Mesenchymal stem cell (in vitro differentiated cells and primary cell): ENCODE results near the gene PTPRD.

Source experiments
- DNase-seq: peaks from one replicate; pipeline ENCODE4 v3.0.0-alpha.2; 2013
- H2AFZ ChIP-seq: one replicate; pipeline ENCODE4 v1.6.1; 2013; ENCODE audit warnings: low read depth, mild to moderate bottlenecking, control low read depth, inconsistent platforms, low read length, moderate library complexity
- H2AK5ac ChIP-seq: 2 replicates; pipeline ENCODE4 v1.6.1; 2013; ENCODE audit warnings: low read length, moderate library complexity, mild to moderate bottlenecking, inconsistent platforms; ENCODE audit not compliant: severe bottlenecking
- H2BK120ac ChIP-seq: one replicate; pipeline ENCODE4 v1.6.1; 2013; ENCODE audit warnings: low read depth, mild to moderate bottlenecking, inconsistent platforms, low read length, moderate library complexity
- H2BK12ac ChIP-seq, 2 experiments: one replicate each; pipeline ENCODE4 v1.6.1; 2013; ENCODE audit warnings: inconsistent platforms in 2 of 2, low read length in 2 of 2, mild to moderate bottlenecking in 2 of 2, moderate library complexity in 2 of 2, control low read depth in 1 of 2
- H2BK15ac ChIP-seq: one replicate; pipeline ENCODE4 v1.6.1; 2013; ENCODE audit warnings: mild to moderate bottlenecking, low read depth, inconsistent platforms; ENCODE audit not compliant: poor library complexity, severe bottlenecking
- H2BK5ac ChIP-seq: 2 replicates; pipeline ENCODE4 v1.6.1; 2013; ENCODE audit warnings: low read depth, mild to moderate bottlenecking, low read length, control low read depth, inconsistent platforms; ENCODE audit not compliant: poor library complexity, severe bottlenecking
- H3K14ac ChIP-seq, 2 experiments: one replicate each; pipeline ENCODE4 v1.6.1; 2013; ENCODE audit warnings: inconsistent platforms in 2 of 2, low read length in 2 of 2, control low read depth in 1 of 2, mild to moderate bottlenecking in 1 of 2, moderate library complexity in 1 of 2
- H3K18ac ChIP-seq, 2 experiments: one replicate each; pipeline ENCODE4 v1.6.1; 2013; ENCODE audit warnings: inconsistent platforms in 2 of 2, low read length in 2 of 2, control low read depth in 1 of 2, low read depth in 1 of 2, mild to moderate bottlenecking in 1 of 2
- H3K23ac ChIP-seq, 2 experiments: one replicate each; pipeline ENCODE4 v1.6.1; 2013; ENCODE audit warnings: inconsistent platforms in 2 of 2, low read length in 2 of 2, mild to moderate bottlenecking in 2 of 2, moderate library complexity in 2 of 2, control low read depth in 1 of 2
- H3K27ac ChIP-seq: 2 replicates; pipeline ENCODE4 v1.5.1; 2013; ENCODE audit warnings: mild to moderate bottlenecking, moderate library complexity, low read length, control low read depth, inconsistent platforms; ENCODE audit not compliant: poor library complexity, severe bottlenecking
- H3K27me3 ChIP-seq, 2 experiments: 2 replicates each; pipeline versions ENCODE4 v1.6.1 to v1.7.0; 2013; ENCODE audit warnings: low read length in 2 of 2, mild to moderate bottlenecking in 2 of 2, moderate library complexity in 2 of 2, control low read depth in 1 of 2, inconsistent platforms in 1 of 2; ENCODE audit not compliant: control insufficient read depth in 1 of 2, insufficient read depth in 1 of 2
- H3K36me3 ChIP-seq, 2 experiments: 2 replicates each; pipeline versions ENCODE4 v1.6.1 to v1.7.0; 2013; ENCODE audit warnings: low read length in 2 of 2, control low read depth in 1 of 2, inconsistent platforms in 1 of 2, low read depth in 1 of 2, mild to moderate bottlenecking in 1 of 2; ENCODE audit not compliant: insufficient read depth in 2 of 2, control insufficient read depth in 1 of 2
- H3K4ac ChIP-seq, 2 experiments: one replicate each; pipeline ENCODE4 v1.6.1; 2013; ENCODE audit warnings: inconsistent platforms in 2 of 2, low read length in 2 of 2, mild to moderate bottlenecking in 2 of 2, moderate library complexity in 2 of 2, control low read depth in 1 of 2, low read depth in 1 of 2
- H3K4me1 ChIP-seq: 2 replicates; pipeline ENCODE4 v1.6.1; 2013; ENCODE audit warnings: low read depth, low read length, control low read depth; ENCODE audit not compliant: control insufficient read depth, insufficient read depth
- H3K4me2 ChIP-seq: 2 replicates; pipeline ENCODE4 v1.6.1; 2013; ENCODE audit warnings: low read length, mild to moderate bottlenecking, inconsistent platforms; ENCODE audit not compliant: poor library complexity, severe bottlenecking
- H3K4me3 ChIP-seq, 2 experiments: 2 replicates each; pipeline versions ENCODE4 v1.5.1 to v1.7.0; 2013; ENCODE audit warnings: low read length in 2 of 2, mild to moderate bottlenecking in 2 of 2, control low read depth in 1 of 2, low read depth in 1 of 2; ENCODE audit not compliant: insufficient read depth in 1 of 2
- H3K79me1 ChIP-seq: replicated peaks from 2 replicates; pipeline ENCODE4 v1.6.1; 2013; ENCODE audit warnings: mild to moderate bottlenecking, control low read depth, low read length, inconsistent platforms; ENCODE audit not compliant: poor library complexity, severe bottlenecking
- H3K9ac ChIP-seq: 2 replicates; pipeline ENCODE4 v1.7.0; 2013; ENCODE audit warnings: mild to moderate bottlenecking, low read length, moderate library complexity
- H3K9me3 ChIP-seq: 2 replicates; pipeline ENCODE4 v1.7.0; 2013; ENCODE audit warnings: mild to moderate bottlenecking, low read length; ENCODE audit not compliant: control insufficient read depth
- H4K8ac ChIP-seq: one replicate; pipeline ENCODE4 v1.6.1; 2013; ENCODE audit warnings: inconsistent platforms, mild to moderate bottlenecking, low read length, moderate library complexity
- H4K91ac ChIP-seq: one replicate; pipeline ENCODE4 v1.6.1; 2013; ENCODE audit warnings: mild to moderate bottlenecking, low read length, inconsistent platforms
- WGBS: methylation state at CpG from one replicate; pipeline ENCODE4 v1.1.7; 2013; ENCODE audit warnings: mixed read lengths; 5-methylcytosine and 5-hydroxymethylcytosine counted together

Gene PTPRD

GRCh38 chr9:8508671-8509290 lies 2104.0 kb downstream of the PTPRD start:
- no peaks in the 10 kb centered on the region for H3K27me3 ChIP-seq
- H3K4me3 ChIP-seq, result no peak overlapping the region
- H3K4me2 ChIP-seq, result no peak overlapping the region
- H3K9me3 ChIP-seq, result no peaks in the 10 kb centered on the region
- no peak overlapping the region for H2BK12ac ChIP-seq
- H2AFZ ChIP-seq, result no peak overlapping the region
- DNase-seq, result no peak
- no peak overlapping the region for H2BK5ac ChIP-seq
- no peak overlapping the region for H3K18ac ChIP-seq
- H3K14ac ChIP-seq, result no peak overlapping the region
- no peaks in the 10 kb centered on the region for H3K36me3 ChIP-seq
- H3K9ac ChIP-seq, result no peak overlapping the region
- WGBS, result 92% methylated on average over 1 of the region's 1 CpG
- H3K79me1 ChIP-seq, result peaks cover 2% of the 10 kb centered on the region
- no peak overlapping the region for H2BK15ac ChIP-seq
- no peak overlapping the region for H3K23ac ChIP-seq
- no peak overlapping the region for H4K8ac ChIP-seq
- no peak overlapping the region for H3K4ac ChIP-seq
- H3K4me1 ChIP-seq, result no peaks in the 10 kb centered on the region
- no peak overlapping the region for H2BK120ac ChIP-seq
- H3K27ac ChIP-seq, result no peak overlapping the region
- H2AK5ac ChIP-seq, result no peak overlapping the region
- H4K91ac ChIP-seq, result no peak overlapping the region

GRCh38 chr9:8494571-8494970 lies 2118.2 kb downstream of the PTPRD start:
- Histone ChIP-seq H2BK5ac (no peak overlapping the region), H4K91ac (no peak overlapping the region), H3K4me3 (no peak overlapping the region), H3K9me3 (no peaks in the 10 kb centered on the region), H2BK15ac (no peak overlapping the region), H3K4me1 (no peaks in the 10 kb centered on the region), H3K18ac (no peak overlapping the region), H3K23ac (no peak overlapping the region), H3K27me3 (no peaks in the 10 kb centered on the region), H3K9ac (no peak overlapping the region), H3K14ac (no peak overlapping the region), H2BK120ac (no peak overlapping the region), H2AFZ (no peak overlapping the region), H3K4me2 (no peak overlapping the region), H3K79me1 (no peaks in the 10 kb centered on the region), H2BK12ac (no peak overlapping the region), H3K27ac (no peak overlapping the region), H3K36me3 (peaks cover 0 to 1% of the 10 kb centered on the region in 2 experiments), H4K8ac (no peak overlapping the region), H2AK5ac (no peak overlapping the region), H3K4ac (no peak overlapping the region)
- WGBS, result 100% methylated on average over 3 of the region's 4 CpGs
- DNase-seq, result no peak

- H3K4ac ChIP-seq, result no peak overlapping the region
- no peaks in the 10 kb centered on the region for H3K36me3 ChIP-seq
- H2AK5ac ChIP-seq, result no peak overlapping the region
- no peak overlapping the region for H2BK12ac ChIP-seq
- H4K8ac ChIP-seq, result no peak overlapping the region
- H4K91ac ChIP-seq, result no peak overlapping the region
- H2AFZ ChIP-seq, result no peak overlapping the region
- H3K4me3 ChIP-seq, result no peak overlapping the region
- no peak overlapping the region for H2BK15ac ChIP-seq
- H2BK120ac ChIP-seq, result no peak overlapping the region
- DNase-seq, result no peak
- 99% methylated on average over 4 of the region's 4 CpGs for WGBS
- no peaks in the 10 kb centered on the region for H3K9me3 ChIP-seq
- H3K27me3 ChIP-seq, result no peaks in the 10 kb centered on the region
- H3K4me2 ChIP-seq, result no peak overlapping the region
- H3K4me1 ChIP-seq, result no peaks in the 10 kb centered on the region
- no peak overlapping the region for H3K14ac ChIP-seq
- H3K9ac ChIP-seq, result no peak overlapping the region
- H3K27ac ChIP-seq, result no peak overlapping the region
- no peak overlapping the region for H2BK5ac ChIP-seq
- H3K18ac ChIP-seq, result no peak overlapping the region
- no peaks in the 10 kb centered on the region for H3K79me1 ChIP-seq
- no peak overlapping the region for H3K23ac ChIP-seq
Observed at GRCh38 chr9:8492679-8493078, 2120.1 kb downstream of the PTPRD start.

GRCh38 chr9:8492024-8492423 lies 2120.8 kb downstream of the PTPRD start:
- Histone ChIP-seq H3K9me3 (no peaks in the 10 kb centered on the region), H3K4me2 (no peak overlapping the region), H4K8ac (no peak overlapping the region), H3K27ac (no peak overlapping the region), H2AFZ (no peak overlapping the region), H2BK15ac (no peak overlapping the region), H3K9ac (no peak overlapping the region), H2BK120ac (no peak overlapping the region), H3K18ac (no peak overlapping the region), H3K4me1 (no peaks in the 10 kb centered on the region), H3K79me1 (no peaks in the 10 kb centered on the region), H3K27me3 (no peaks in the 10 kb centered on the region), H3K23ac (no peak overlapping the region), H2AK5ac (no peak overlapping the region), H3K36me3 (no peaks in the 10 kb centered on the region), H3K4ac (no peak overlapping the region), H2BK5ac (no peak overlapping the region), H3K14ac (no peak overlapping the region), H2BK12ac (no peak overlapping the region), H4K91ac (no peak overlapping the region), H3K4me3 (no peak overlapping the region)
- WGBS, result 96% methylated on average over 2 of the region's 2 CpGs
- no peak for DNase-seq
